Measurements from ENCODE around the gene ENDOV. TPM values are rescaled to one million over a fixed set of nuclear protein-coding genes. Genes with fewer than 3 reads are reported as not detected.

The ENDOV gene
- total and polyA plus RNA-seq, 2 of the 13 experiments (the other 11 are each of a cell fraction or from before 2014, with no cell fraction given) = 15.1 to 17.1 TPM

DNA sequence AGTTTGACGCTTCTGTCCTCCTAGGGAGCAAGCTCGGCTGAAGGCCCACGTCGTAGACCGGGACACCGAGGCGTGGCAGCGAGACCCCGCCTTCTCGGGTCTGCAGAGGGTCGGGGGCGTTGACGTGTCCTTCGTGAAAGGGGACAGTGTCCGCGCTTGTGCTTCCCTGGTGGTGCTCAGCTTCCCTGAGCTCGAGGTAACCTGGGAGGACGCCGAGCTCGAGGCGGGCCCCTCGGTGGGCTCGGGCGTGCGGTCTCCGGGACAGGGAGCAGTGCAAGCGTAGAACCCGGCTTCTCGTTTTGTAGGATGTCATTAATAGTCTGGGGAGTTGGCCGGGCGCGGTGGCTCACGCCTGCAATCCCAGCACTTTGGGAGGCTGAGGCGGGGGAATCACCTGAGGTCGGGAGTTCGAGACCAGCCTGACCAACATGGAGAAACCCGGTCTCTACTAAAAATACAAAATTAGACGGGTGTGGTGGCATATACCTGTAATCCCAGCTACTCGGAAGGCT, 715 bp downstream of the ENDOV start (continued):
- TF ChIP-seq CEBPB (IDR thresholded peaks at IDR 0.05; ENCODE audit: borderline replicate concordance, low read depth, low read length) (no peak), ZSCAN25 (CRISPR knock-in tag; IDR thresholded peaks at IDR 0.05) (no peak), NFKBIZ (CRISPR knock-in tag; IDR thresholded peaks at IDR 0.05) (no peak), ZNF260 (CRISPR knock-in tag; IDR thresholded peaks at IDR 0.05; ENCODE audit: borderline replicate concordance, low read depth) (no peak), FOXJ3 (CRISPR knock-in tag; IDR thresholded peaks at IDR 0.05; ENCODE audit: borderline replicate concordance) (no peak), GLI4 (CRISPR knock-in tag; IDR thresholded peaks at IDR 0.05; ENCODE audit: borderline replicate concordance) (peak; percentile 85; the same call in 1 of the 2 replicates), HOXA9 (CRISPR knock-in tag; IDR thresholded peaks at IDR 0.05; ENCODE audit: borderline replicate concordance) (peak; percentile 74; the same call in 1 of the 2 replicates), STAT6 (CRISPR knock-in tag; IDR thresholded peaks at IDR 0.05; ENCODE audit: borderline replicate concordance) (no peak), ZNF746 (CRISPR knock-in tag; IDR thresholded peaks at IDR 0.05) (no peak), ZNF230 (CRISPR knock-in tag; IDR thresholded peaks at IDR 0.05) (no peak), U2AF2 (IDR thresholded peaks at IDR 0.05; ENCODE audit: low read depth, low read length) (no peak), NCOR1 (IDR thresholded peaks at IDR 0.05; ENCODE audit: borderline replicate concordance, low read length) (no peak), MTF1 (CRISPR knock-in tag; IDR thresholded peaks at IDR 0.05) (no peak), PTBP1 (IDR thresholded peaks at IDR 0.05; ENCODE audit: low read depth, low read length, poor library complexity, severe bottlenecking) (no peak), ZSCAN9 (CRISPR knock-in tag; IDR thresholded peaks at IDR 0.05; ENCODE audit: borderline replicate concordance) (no peak)
- TF ChIP-seq, protein P1, sequence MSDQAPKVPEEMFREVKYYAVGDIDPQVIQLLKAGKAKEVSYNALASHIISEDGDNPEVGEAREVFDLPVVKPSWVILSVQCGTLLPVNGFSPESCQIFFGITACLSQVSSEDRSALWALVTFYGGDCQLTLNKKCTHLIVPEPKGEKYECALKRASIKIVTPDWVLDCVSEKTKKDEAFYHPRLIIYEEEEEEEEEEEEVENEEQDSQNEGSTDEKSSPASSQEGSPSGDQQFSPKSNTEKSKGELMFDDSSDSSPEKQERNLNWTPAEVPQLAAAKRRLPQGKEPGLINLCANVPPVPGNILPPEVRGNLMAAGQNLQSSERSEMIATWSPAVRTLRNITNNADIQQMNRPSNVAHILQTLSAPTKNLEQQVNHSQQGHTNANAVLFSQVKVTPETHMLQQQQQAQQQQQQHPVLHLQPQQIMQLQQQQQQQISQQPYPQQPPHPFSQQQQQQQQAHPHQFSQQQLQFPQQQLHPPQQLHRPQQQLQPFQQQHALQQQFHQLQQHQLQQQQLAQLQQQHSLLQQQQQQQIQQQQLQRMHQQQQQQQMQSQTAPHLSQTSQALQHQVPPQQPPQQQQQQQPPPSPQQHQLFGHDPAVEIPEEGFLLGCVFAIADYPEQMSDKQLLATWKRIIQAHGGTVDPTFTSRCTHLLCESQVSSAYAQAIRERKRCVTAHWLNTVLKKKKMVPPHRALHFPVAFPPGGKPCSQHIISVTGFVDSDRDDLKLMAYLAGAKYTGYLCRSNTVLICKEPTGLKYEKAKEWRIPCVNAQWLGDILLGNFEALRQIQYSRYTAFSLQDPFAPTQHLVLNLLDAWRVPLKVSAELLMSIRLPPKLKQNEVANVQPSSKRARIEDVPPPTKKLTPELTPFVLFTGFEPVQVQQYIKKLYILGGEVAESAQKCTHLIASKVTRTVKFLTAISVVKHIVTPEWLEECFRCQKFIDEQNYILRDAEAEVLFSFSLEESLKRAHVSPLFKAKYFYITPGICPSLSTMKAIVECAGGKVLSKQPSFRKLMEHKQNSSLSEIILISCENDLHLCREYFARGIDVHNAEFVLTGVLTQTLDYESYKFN (CRISPR knock-in tag; conservative IDR thresholded peaks at IDR 0.05) = peak; percentile 22; the same call in 1 of the 2 replicates
- TF ChIP-seq, protein P2, sequence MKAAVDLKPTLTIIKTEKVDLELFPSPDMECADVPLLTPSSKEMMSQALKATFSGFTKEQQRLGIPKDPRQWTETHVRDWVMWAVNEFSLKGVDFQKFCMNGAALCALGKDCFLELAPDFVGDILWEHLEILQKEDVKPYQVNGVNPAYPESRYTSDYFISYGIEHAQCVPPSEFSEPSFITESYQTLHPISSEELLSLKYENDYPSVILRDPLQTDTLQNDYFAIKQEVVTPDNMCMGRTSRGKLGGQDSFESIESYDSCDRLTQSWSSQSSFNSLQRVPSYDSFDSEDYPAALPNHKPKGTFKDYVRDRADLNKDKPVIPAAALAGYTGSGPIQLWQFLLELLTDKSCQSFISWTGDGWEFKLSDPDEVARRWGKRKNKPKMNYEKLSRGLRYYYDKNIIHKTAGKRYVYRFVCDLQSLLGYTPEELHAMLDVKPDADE (CRISPR knock-in tag; IDR thresholded peaks at IDR 0.05) = no peak
- TF ChIP-seq, protein P3, sequence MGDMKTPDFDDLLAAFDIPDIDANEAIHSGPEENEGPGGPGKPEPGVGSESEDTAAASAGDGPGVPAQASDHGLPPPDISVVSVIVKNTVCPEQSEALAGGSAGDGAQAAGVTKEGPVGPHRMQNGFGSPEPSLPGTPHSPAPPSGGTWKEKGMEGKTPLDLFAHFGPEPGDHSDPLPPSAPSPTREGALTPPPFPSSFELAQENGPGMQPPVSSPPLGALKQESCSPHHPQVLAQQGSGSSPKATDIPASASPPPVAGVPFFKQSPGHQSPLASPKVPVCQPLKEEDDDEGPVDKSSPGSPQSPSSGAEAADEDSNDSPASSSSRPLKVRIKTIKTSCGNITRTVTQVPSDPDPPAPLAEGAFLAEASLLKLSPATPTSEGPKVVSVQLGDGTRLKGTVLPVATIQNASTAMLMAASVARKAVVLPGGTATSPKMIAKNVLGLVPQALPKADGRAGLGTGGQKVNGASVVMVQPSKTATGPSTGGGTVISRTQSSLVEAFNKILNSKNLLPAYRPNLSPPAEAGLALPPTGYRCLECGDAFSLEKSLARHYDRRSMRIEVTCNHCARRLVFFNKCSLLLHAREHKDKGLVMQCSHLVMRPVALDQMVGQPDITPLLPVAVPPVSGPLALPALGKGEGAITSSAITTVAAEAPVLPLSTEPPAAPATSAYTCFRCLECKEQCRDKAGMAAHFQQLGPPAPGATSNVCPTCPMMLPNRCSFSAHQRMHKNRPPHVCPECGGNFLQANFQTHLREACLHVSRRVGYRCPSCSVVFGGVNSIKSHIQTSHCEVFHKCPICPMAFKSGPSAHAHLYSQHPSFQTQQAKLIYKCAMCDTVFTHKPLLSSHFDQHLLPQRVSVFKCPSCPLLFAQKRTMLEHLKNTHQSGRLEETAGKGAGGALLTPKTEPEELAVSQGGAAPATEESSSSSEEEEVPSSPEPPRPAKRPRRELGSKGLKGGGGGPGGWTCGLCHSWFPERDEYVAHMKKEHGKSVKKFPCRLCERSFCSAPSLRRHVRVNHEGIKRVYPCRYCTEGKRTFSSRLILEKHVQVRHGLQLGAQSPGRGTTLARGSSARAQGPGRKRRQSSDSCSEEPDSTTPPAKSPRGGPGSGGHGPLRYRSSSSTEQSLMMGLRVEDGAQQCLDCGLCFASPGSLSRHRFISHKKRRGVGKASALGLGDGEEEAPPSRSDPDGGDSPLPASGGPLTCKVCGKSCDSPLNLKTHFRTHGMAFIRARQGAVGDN (CRISPR knock-in tag; IDR thresholded peaks at IDR 0.05) = peak; percentile 48
